Motor neuron (in vitro differentiated cells): ENCODE measurements around the gene PPP1R14B. TPM values are rescaled to one million over a fixed set of nuclear protein-coding genes. Genes with fewer than 3 reads are reported as not detected.
A peak's percentile ranks its signal among the peaks of the same experiment; 100 is the strongest.

ENCODE experiments used
- ATAC-seq, 8 experiments: fragments of 200-7000 bp; cut with Tn5 transposase; replicated peaks in 6 of 8; 2 replicates each; pipeline ENCODE4 v1.8.0; 2021; ENCODE audit warnings: mild to moderate bottlenecking in 8 of 8, moderate library complexity in 8 of 8
- H3K27ac ChIP-seq, 2 donors: fragments of 250-450 bp; sonication (Bioruptor Pico); 2 replicates each; pipeline ENCODE4 v1.9.0; 2021; ENCODE audit warnings: antibody characterized with exemption in 2 of 2, mild to moderate bottlenecking in 2 of 2, moderate library complexity in 1 of 2
- H3K4me1 ChIP-seq, 2 donors: fragments of 250-450 bp; sonication (Bioruptor Pico); replicated peaks in 1 of 2; 2 replicates each; pipeline ENCODE4 v1.6.1; 2021; ENCODE audit warnings: antibody characterized with exemption in 2 of 2, mild to moderate bottlenecking in 2 of 2, moderate library complexity in 1 of 2
- H3K4me3 ChIP-seq, 5 donors: fragments of 250-450 bp; sonication (Bioruptor Pico); 2 replicates each; pipeline ENCODE4 v1.9.0; 2021; ENCODE audit warnings: antibody characterized with exemption in 5 of 5, mild to moderate bottlenecking in 5 of 5, moderate library complexity in 4 of 5
- WGBS, 10 experiments: fragments of 450-650 bp; shearing (Covaris generic); methylation state at CpG; one replicate each; pipeline ENCODE4 v1.0.0; 2022; 5-methylcytosine and 5-hydroxymethylcytosine counted together
- in situ Hi-C, 9 experiments: fragments of 400-800 bp; cut with MboI; loops; one replicate each; pipeline ENCODE4 v1.15.0; 2021; ENCODE audit warnings: low sequenced_read_pairs in 9 of 9, low pct_unique_long_range_greater_than_20kb in 2 of 9; ENCODE audit not compliant: unreplicated experiment in 9 of 9
- total RNA-seq, 8 experiments: library from RNA; unstranded; fragments of 300-600 nt; gene quantifications; 2 replicates each; pipeline versions ENCODE4 v1.2.3 to v1.2.4, GENCODE V29; 2022

PPP1R14B gene
- total RNA-seq, 8 experiments from 2014 or later, result 81.6 to 289 (median 142) TPM

DNA sequence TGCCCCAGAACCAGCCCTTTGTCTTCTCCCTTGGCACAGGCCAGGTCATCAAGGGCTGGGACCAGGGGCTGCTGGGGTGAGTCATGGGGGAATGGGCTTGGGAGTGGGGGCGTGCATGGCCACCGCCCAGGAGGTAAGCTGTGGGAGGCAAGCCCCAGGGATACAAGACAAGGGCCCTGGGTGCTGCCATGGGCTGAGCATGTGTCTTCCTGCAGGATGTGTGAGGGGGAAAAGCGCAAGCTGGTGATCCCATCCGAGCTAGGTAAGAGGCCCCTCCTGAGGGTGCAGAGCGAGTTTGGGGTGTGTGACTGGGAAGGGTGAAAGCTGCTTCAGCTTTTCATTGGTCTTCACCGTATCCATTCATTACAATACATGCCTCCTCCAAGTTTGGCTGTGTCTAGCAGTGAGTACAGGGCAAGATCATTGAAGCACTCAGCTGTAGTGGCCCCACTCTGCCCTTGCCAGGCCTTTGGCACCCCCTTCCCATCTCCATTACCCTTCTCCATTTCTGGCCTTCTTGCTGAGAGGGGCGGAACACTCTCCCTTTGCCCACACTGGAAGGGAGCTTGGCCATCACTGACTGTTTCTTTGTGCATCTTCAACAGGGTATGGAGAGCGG, 3.4 kb downstream of the PPP1R14B start:
- no peak for ATAC-seq
- WGBS, 10 experiments, result 83 to 100% (median 100%) methylated on average over 1 to 2 of the region's 8 CpGs; no CpG with 5 or more reads in 7 of the 10 experiments
- peak overlapping the region in 1 of 5 donors; percentile 81 for H3K4me3 ChIP-seq
- no peak overlapping the region for H3K27ac ChIP-seq
- in situ Hi-C loops, result no loop called here
- peaks cover 16 to 22% of the 10 kb centered on the region in 2 donors for H3K4me1 ChIP-seq

DNA sequence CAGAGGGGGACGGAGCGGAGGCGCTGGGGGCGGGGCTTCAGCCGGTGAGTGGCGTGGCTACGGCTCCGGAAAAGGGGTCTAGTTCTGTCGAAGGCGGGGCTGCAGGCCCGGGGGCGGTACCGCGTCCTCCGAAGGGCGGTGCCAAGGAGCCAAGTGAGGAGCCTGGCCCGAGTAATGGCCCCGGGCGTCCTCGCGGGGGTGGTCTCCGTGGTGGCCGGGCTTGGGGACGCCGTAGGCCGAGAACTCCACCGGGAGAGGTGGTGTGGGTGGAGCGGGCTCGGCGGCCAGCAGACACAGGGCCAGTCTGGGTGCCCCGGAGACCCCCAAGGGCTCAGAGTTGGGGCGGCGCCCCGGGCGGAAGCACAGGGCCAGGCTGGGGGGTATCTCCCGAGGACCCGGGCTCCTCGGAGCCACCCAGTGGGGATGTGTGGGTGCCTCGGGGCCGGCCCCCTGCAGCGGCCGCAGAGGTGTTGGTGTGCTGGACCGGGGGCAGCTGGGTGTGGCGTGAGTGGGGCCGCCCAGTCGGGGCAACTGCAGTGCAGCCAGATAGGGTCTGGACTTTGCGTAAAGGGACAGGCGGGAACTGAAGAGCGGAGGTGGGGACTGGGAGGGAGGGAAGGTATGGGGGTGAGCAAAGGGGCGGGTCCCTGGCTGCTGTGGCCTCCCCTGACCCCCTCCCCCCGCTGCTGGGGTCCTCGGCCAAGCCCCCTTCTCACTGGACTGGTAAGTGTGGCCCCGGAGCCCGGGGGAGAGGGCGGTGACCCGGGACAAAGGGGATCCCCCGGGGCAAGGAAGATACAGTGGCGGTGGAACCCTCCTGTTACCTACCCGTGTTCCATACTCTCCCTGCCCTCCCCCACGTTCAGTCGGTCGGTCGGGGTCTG, 5.0 kb downstream of the PPP1R14B start:
- H3K4me3 ChIP-seq, result peak overlapping the region; percentile 52 to 81 (median 65)
- WGBS, 10 experiments, result 0% methylated on average over 1 to 2 of the region's 63 CpGs; no CpG with 5 or more reads in 6 of the 10 experiments
- peaks cover 11 to 17% of the 10 kb centered on the region in 2 donors for H3K4me1 ChIP-seq
- in situ Hi-C loops, result no loop called here
- peak; percentile 1 to 16 (median 4) for ATAC-seq
- peak overlapping the region; percentile 79 to 90 for H3K27ac ChIP-seq

DNA sequence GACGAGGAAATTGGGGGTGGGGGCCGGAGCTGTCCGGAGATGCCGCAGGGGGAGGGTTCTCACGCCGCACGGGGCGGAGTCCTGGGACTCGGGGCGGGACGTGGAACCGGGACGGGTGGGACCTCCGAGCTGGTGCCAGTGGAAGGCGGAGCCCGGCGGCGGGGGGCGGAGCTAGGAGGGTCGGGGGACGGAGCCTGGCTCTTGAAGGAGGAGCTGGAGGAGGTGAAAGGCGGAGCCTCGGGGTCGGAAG, 5.6 kb downstream of the PPP1R14B start:
- ATAC-seq, result peak; percentile 64 to 82 (median 80)
- in situ Hi-C loops, result no loop called here
- peak overlapping the region; percentile 52 to 81 (median 65) for H3K4me3 ChIP-seq
- peak overlapping the region; percentile 90 to 99 for H3K27ac ChIP-seq
- H3K4me1 ChIP-seq, result peaks cover 11 to 17% of the 10 kb centered on the region in 2 donors
- no CpG with 5 or more reads among the region's 24 CpGs for WGBS, 10 experiments

DNA sequence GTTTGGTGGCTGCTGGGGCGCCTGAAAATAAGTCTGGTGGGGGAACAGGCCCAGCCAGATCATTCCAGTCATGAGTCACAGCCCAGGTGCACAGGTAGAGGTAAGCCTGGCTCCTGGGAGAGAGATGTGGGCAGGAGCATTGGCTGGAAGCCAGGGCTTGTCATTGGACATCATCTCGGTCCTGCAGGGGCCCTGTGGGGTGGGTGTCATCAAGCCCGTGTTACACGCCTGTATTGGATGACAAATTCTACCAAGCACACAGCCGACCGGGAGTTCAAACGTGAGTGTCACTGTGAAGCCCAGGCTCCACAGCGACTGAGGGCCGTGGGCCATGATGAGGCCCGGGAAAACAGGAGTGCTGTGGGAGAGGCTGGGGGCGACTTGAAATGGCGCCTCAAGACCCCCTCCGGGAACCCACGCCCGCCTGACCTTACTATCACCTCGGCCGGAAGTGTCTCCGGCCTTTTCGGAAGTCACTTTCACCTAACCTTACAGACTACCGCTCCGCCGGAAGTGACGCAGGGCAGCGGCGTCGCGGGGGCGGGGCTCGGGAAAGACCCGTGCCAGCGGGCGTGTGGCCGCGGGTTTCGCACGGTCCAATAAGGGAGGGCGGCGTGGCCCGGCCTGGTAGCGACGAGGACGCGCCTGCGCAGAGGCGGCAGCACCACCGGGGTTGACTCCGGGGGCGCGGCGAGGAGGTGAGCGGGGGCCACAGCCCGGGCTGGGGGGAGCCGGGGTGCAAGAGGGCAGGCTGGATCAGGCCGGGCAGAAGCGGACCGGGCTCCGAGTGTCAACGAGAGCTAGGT, 6.1 kb downstream of the PPP1R14B start, which contains the start of gene FKBP2:
FKBP2 (plus strand) TSS at position 661 of the 806 bp plus-strand sequence. CDS start 1,293 bp downstream, outside the sequence.
- Histone ChIP-seq H3K4me3 (peak within 1 kb of the TSS; percentile 52 to 81 (median 65)), H3K4me1 (peaks cover 11 to 18% of the 10 kb centered on the region in 2 donors), H3K27ac (peak within 1 kb of the TSS; percentile 90 to 99)
- WGBS, 10 experiments, result 0 to 15% (median 1%) methylated on average over 3 to 12 of the region's 58 CpGs; no CpG with 5 or more reads in 3 of the 10 experiments
- ATAC-seq, result peak in 7 of 8 experiments; percentile 54 to 77 (median 68)
- in situ Hi-C loops, result no loop called here

DNA sequence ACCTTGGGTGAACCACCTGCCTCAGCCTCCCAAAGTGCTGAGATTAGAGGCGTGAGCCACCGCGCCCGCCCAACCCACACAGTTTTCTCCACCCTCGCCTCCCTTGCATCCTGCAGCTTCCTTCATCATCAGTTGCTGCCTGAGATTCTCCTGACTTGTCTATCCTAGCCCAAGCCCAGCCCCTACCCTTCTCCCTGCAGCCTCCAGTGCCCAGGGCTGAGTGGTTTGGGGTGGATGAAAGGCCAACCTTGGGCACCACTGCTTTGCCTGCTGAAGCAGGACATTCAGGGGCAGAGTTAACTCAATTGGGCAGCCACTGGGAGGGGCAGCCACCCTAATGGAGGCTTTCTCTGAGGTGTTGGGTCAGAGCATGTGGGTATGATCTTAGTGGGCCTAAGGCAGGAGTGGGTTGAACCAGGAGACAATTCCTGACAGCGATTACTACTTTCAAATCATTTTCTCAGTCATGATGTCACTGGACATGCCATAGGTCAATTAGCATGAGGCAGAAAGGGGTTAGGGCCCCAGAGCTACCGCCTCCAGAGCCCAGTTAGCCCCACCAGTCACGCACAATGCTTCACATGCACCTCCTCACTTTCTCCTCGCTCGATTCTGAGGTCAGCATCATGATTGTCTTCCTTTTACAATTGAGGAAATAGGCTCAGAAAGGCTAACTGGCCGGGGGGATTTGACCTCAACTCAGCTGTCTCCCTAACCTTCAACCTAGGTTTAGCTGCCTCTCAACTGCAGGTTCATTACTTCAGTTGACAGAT, 6.9 kb downstream of the PPP1R14B start:
- WGBS, 10 experiments, result 0 to 100% (median 68%) methylated on average over 1 to 8 of the region's 11 CpGs; no CpG with 5 or more reads in 1 of the 10 experiments
- peak overlapping the region; percentile 90 to 99 for H3K27ac ChIP-seq
- peak overlapping the region; percentile 52 to 81 (median 65) for H3K4me3 ChIP-seq
- in situ Hi-C loops, result no loop called here
- no peak for ATAC-seq
- H3K4me1 ChIP-seq, result peaks cover 11 to 22% of the 10 kb centered on the region in 2 donors

DNA sequence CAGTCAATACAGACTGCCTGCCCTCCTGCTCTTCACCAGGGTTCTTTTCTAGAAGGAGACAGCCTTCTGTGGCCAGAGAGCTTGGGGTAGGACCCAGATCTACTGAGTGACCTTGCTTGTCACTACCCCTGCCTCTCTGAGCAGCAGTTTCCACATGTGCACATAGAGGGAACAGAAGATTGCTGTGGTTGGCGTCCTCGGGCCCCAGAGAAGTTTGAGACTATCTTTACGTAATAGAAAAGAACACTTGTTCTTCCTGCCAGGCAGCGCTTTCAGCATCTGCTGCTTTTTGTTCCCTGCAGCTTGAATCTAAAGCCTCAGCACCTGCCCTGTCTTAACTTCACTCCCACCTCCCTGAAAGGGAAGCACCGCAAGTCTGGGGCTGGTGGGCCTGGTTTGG, 7.7 kb downstream of the PPP1R14B start:
- no peak for ATAC-seq
- H3K27ac ChIP-seq, result no peak overlapping the region
- in situ Hi-C loops, result no loop called here
- WGBS, 10 experiments, result 53 to 100% (median 88%) methylated on average over 1 to 4 of the region's 5 CpGs; no CpG with 5 or more reads in 3 of the 10 experiments
- H3K4me1 ChIP-seq, result peaks cover 11 to 23% of the 10 kb centered on the region in 2 donors
- H3K4me3 ChIP-seq, result no peak overlapping the region

DNA sequence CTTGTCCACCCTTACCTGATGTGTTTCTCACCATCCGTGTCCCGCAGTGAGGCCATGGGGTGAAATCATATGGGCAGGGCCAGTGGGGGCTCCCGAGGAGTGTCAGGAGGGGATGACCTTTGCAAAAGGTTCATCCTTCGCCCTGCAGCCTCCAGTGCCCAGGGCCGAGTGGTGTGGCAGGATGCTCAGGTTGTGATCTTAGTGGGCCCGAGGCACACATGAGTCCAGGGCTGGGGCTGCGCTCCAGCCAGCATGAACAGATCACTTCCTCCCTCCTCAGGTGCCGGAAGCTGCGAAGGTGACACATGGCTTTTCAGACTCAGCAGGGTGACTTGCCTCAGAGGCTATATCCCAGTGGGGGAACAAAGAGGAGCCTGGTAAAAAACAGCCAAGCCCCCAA, 8.7 kb downstream of the PPP1R14B start:
- ATAC-seq, result no peak
- H3K4me3 ChIP-seq, result no peak overlapping the region
- no peak overlapping the region for H3K27ac ChIP-seq
- H3K4me1 ChIP-seq, result peaks cover 11 to 30% of the 10 kb centered on the region in 2 donors
- in situ Hi-C loops, result no loop called here
- 83 to 100% (median 100%) methylated on average over 1 to 7 of the region's 9 CpGs; no CpG with 5 or more reads in 5 of the 10 experiments for WGBS, 10 experiments

DNA sequence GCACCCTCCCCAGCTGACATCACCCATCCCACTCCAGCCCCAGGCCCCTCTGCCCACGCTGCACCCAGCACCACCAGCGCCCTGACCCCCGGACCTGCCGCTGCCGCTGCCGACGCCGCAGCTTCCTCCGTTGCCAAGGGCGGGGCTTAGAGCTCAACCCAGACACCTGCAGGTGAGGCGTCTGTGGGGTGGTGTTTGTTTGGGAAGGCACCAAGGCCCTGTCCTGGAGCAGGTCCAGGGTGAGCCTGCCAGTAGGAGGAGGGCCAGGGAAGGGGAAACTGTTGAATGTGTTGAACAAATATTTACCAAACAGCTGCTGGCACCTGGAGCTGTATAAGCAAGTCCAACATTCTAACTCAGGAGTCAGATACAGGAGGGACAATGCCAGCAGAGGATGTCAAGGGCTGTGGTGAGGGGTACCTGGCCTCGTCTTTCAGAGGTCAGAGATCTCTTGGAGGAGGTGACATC, 9.2 kb downstream of the PPP1R14B start:
- no peak for ATAC-seq
- in situ Hi-C loops, result no loop called here
- WGBS, 10 experiments, result 77 to 100% methylated on average over 1 to 4 of the region's 12 CpGs; no CpG with 5 or more reads in 8 of the 10 experiments
- no peak overlapping the region for H3K27ac ChIP-seq
- H3K4me3 ChIP-seq, result no peak overlapping the region
- H3K4me1 ChIP-seq, result peaks cover 9 to 27% of the 10 kb centered on the region in 2 donors

DNA sequence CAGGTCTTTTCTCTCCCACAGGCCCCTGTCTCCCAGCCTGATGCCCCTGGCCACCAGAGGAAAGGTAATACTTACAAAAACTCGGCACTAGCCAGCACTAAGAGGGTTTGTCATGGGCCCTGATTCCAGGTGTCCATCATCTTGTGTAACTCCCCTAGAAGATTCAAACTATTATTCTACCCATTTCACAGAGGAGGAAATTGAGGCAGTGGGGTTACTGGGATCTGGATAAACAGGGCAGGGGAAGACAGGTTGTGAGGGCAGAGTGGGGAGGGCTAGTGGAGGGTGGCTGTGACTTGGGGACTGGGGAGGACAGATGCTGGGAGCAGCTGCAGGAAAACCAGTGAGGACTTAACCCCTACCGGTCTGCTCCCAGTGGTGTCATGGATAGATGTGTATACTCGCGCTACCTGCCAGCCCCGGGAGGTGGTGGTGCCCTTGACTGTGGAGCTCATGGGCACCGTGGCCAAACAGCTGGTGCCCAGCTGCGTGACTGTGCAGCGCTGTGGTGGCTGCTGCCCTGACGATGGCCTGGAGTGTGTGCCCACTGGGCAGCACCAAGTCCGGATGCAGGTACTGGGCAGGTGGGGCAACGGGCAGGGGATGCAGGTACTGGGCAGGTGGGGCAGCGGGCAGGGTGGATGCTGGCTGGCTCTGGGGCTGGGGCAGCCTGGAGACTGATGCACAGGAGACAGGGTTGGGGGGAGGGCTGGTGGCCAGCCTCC, 11.1 kb downstream of the PPP1R14B start:
- in situ Hi-C loops, result no loop called here
- H3K4me1 ChIP-seq, result peaks cover 13 to 30% of the 10 kb centered on the region in 2 donors
- no peak for ATAC-seq
- 67 to 98% (median 79%) methylated on average over 1 to 6 of the region's 12 CpGs; no CpG with 5 or more reads in 7 of the 10 experiments for WGBS, 10 experiments
- peak overlapping the region in 1 of 2 donors; percentile 77 for H3K27ac ChIP-seq
- H3K4me3 ChIP-seq, result peak overlapping the region; percentile 38 to 66 (median 53)

DNA sequence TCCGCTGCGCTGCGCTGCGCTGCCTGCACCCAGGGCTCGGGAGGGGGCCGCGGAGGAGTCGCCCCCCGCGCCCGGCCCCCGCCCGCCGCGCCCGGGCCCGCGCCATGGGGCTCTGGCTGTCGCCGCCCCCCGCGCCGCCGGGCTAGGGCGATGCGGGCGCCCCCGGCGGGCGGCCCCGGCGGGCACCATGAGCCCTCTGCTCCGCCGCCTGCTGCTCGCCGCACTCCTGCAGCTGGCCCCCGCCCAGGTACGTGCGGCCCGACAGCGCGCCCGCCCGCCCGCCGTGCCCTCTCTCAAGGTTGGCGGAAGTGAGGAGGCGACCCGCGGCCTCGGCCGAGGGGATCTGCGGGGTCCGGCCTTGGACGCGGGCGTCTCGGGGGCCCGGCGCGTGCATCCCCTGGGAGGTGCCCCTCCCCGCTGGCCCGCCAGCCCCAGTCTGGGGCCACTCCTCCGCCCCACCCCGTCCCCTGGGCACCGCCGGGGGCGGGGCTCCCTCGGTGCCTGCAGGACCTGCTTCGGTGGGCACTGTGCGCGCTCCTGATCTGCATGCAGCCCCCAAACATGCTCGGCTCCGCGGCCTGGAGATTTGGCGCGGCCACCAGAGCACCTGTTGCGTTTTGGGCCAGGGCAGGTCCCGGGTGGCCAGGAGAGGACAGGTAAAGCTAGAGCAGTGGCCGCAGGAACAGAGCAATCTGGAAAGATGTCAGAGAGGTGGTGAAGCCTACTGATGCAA, 11.9 kb downstream of the PPP1R14B start:
- peak; percentile 14 to 45 (median 38) for ATAC-seq
- 0% methylated on average over 1 of the region's 80 CpGs; no CpG with 5 or more reads in 9 of the 10 experiments for WGBS, 10 experiments
- in situ Hi-C loops, result no loop called here
- H3K4me1 ChIP-seq, result peaks cover 8 to 25% of the 10 kb centered on the region in 2 donors
- peak overlapping the region; percentile 42 to 77 for H3K27ac ChIP-seq
- peak overlapping the region; percentile 38 to 66 (median 53) for H3K4me3 ChIP-seq
